DMS79 (cell line): ENCODE measurements around the gene NAA10.

Source experiments
- DNase-seq: peaks from one replicate; lab custom pipeline; 2025; lab: John Stamatoyannopoulos, UW

The NAA10 gene

GRCh38 chrX:153948002-153948466 lies 13.2 kb upstream of the NAA10 start:
- no peak for DNase-seq

GRCh38 chrX:153947009-153947769 lies 12.4 kb upstream of the NAA10 start:
- no peak for DNase-seq

GRCh38 chrX:153945956-153946943 lies 11.4 kb upstream of the NAA10 start:
- DNase-seq, result no peak

GRCh38 chrX:153944800-153945150 lies 9.9 kb upstream of the NAA10 start:
- DNase-seq, result no peak

GRCh38 chrX:153944140-153944799 lies 9.4 kb upstream of the NAA10 start, which contains the start of gene RENBP:
RENBP (minus strand) TSS chrX:153944643; CDS start chrX:153944610, 33 bp downstream.
- no peak for DNase-seq

- DNase-seq, result no peak
Observed at GRCh38 chrX:153941336-153942252, 6.8 kb upstream of the NAA10 start.

GRCh38 chrX:153939573-153939972 lies 4.7 kb upstream of the NAA10 start:
- DNase-seq, result no peak

GRCh38 chrX:153938226-153938786 lies 3.5 kb upstream of the NAA10 start:
- DNase-seq, result no peak

- DNase-seq, result no peak
Observed at GRCh38 chrX:153937056-153937455, 2.2 kb upstream of the NAA10 start.

GRCh38 chrX:153935326-153935851 lies 552 bp upstream of the NAA10 start:
- no peak for DNase-seq

- DNase-seq, result no peak
Observed at GRCh38 chrX:153934148-153934761, 582 bp downstream of the NAA10 start.

- no peak for DNase-seq
Observed at GRCh38 chrX:153933748-153934147, 1.1 kb downstream of the NAA10 start.

- no peak for DNase-seq
Observed at GRCh38 chrX:153932220-153932915, 2.5 kb downstream of the NAA10 start.

GRCh38 chrX:153931748-153932147 lies 3.1 kb downstream of the NAA10 start:
- no peak for DNase-seq

GRCh38 chrX:153931151-153931550 lies 3.7 kb downstream of the NAA10 start:
- no peak for DNase-seq

GRCh38 chrX:153930011-153930910 lies 4.6 kb downstream of the NAA10 start:
- no peak for DNase-seq

- DNase-seq, result no peak
Observed at GRCh38 chrX:153929576-153929975, 5.3 kb downstream of the NAA10 start.

- DNase-seq, result no peak
Observed at GRCh38 chrX:153928846-153929245, 6.0 kb downstream of the NAA10 start.
